NCI-H2196 (cell line): ENCODE results near the gene MRPL39.

Experiments used
- DNase-seq: peaks from one replicate; lab custom pipeline; 2025; ENCODE audit not compliant: unreplicated experiment; lab: John Stamatoyannopoulos, UW

MRPL39 gene

DNA sequence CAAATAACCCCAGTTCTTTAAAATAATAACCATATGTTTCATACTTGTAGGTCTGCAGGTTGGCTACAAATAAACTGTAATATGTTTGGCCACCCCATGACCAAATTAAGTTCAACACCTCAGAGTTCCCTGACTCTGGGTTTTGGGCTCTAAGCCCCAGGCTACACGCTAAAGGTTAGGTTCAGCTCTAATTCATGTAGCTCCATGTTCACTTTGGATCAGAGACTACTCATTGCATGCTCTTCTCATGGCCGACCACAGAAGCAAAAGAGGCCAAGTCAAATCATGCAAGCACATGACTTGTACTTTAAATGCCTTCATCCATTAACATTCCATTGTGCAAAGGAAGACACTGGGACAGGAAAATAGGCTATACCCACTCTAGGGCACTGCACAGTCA lies 66.2 kb downstream of the MRPL39 start:
- no peak for DNase-seq

- DNase-seq = no peak
Observed at GRCh38 chr21:25539606-25540005, 67.7 kb downstream of the MRPL39 start.

DNA sequence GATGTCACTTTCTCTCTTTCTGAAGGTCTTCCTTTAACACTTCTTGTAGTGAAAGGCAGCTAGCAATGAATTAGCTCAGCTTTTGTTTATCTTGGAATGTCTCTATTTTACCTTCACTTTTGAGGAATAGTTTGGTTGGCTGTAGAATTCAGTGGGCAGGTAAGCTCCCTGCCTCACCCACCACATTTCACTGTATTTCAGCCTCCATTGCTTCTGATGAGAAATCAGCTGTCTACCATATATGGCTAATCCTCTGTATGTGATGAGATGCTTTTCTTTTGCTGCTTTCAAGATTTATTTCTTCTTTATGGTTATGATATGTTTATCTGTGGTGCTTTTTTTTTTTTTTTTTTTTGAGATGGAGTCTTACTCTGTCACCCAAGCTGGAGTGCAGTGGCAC lies 70.1 kb downstream of the MRPL39 start:
- DNase-seq = no peak

DNA sequence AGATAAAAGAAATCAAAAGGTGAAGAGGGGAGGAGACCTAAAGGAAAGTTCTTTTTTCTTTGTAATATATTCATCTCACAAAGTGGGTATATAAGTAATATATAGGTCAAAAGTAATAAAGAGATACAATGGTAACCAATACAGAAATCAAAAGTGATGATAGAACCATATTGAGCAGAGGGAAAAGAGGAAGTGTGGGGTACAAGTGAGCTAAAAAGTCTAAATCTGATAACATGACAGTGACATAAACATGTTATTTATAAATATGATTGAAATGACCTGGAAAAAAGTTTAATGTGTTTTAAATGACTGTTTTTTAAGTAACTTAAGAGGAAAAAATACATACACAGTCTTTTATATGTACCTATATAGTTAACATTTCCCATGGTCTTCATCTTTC lies 70.5 kb downstream of the MRPL39 start:
- DNase-seq = no peak

DNA sequence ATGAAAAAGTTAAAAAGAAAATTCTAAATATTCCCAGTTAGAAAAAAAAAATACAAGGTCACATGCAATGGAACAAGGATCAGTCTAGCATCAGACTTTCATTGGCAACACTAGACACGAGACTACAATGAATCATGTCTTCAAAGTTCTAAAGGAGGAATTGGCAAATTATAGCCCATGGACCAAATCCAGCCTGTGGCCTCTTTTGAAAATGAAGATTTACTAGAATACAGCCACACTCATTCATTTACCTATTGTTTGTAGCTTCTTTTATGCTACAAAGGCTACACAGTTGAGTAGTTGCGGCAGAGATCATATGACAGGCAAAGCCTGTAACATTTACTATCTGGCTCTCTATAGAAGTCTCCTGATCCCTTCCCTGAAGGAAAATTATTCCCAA lies 71.4 kb downstream of the MRPL39 start:
- no peak for DNase-seq
